Esophagus (tissue), 2 donors: ENCODE measurements around the gene PDXK. TPM values are rescaled to one million over a fixed set of nuclear protein-coding genes. Genes with fewer than 3 reads are reported as not detected.

ENCODE experiments used
- H3K27ac ChIP-seq, 2 donors: one replicate each; pipeline ENCODE4 v1.5.1; 2013; ENCODE audit warnings: low read depth in 2 of 2, mild to moderate bottlenecking in 2 of 2, inconsistent platforms in 1 of 2, low read length in 1 of 2, moderate library complexity in 1 of 2
- H3K27me3 ChIP-seq, 2 donors: one replicate each; pipeline ENCODE4 v1.6.1; 2013; ENCODE audit warnings: low read length in 2 of 2, control low read depth in 1 of 2, mild to moderate bottlenecking in 1 of 2; ENCODE audit not compliant: insufficient read depth in 2 of 2, control insufficient read depth in 1 of 2
- H3K36me3 ChIP-seq, 2 donors: one replicate each; pipeline ENCODE4 v1.6.1; 2013; ENCODE audit warnings: low read length in 1 of 2; ENCODE audit not compliant: control insufficient read depth in 2 of 2, insufficient read depth in 2 of 2
- H3K4me1 ChIP-seq, 2 donors: one replicate each; pipeline ENCODE4 v1.6.1; 2013; ENCODE audit warnings: low read length in 1 of 2; ENCODE audit not compliant: control insufficient read depth in 2 of 2, insufficient read depth in 2 of 2
- H3K4me3 ChIP-seq, 2 donors: one replicate each; pipeline ENCODE4 v1.5.1; 2013; ENCODE audit warnings: low read length in 2 of 2, mild to moderate bottlenecking in 2 of 2, low read depth in 1 of 2, moderate library complexity in 1 of 2
- H3K9me3 ChIP-seq, 2 donors: one replicate each; pipeline ENCODE4 v1.6.1; 2013; ENCODE audit warnings: mild to moderate bottlenecking in 2 of 2, low read depth in 1 of 2, low read length in 1 of 2, moderate library complexity in 1 of 2; ENCODE audit not compliant: control insufficient read depth in 2 of 2, insufficient read depth in 1 of 2
- WGBS, 2 donors: extraction: QIAGEN DNeasy Blood & Tissue Kit; methylation state at CpG; one replicate each; pipeline ENCODE4 v1.1.7; 2013; 5-methylcytosine and 5-hydroxymethylcytosine counted together
- polyA plus RNA-seq, 2 donors: library from polyadenylated mRNA; stranded (reverse); fragments of 200-250 nt; gene quantifications; one replicate each; pipeline ENCODE4 v1.2.3, GENCODE V29; 2013
- donor health status: healthy with polysubstance abuse.
- donor health status: Bipolar disorder and iron deficiency.

Gene PDXK
- polyA plus RNA-seq, 2 donors, result 54.7 to 73.4 TPM

DNA sequence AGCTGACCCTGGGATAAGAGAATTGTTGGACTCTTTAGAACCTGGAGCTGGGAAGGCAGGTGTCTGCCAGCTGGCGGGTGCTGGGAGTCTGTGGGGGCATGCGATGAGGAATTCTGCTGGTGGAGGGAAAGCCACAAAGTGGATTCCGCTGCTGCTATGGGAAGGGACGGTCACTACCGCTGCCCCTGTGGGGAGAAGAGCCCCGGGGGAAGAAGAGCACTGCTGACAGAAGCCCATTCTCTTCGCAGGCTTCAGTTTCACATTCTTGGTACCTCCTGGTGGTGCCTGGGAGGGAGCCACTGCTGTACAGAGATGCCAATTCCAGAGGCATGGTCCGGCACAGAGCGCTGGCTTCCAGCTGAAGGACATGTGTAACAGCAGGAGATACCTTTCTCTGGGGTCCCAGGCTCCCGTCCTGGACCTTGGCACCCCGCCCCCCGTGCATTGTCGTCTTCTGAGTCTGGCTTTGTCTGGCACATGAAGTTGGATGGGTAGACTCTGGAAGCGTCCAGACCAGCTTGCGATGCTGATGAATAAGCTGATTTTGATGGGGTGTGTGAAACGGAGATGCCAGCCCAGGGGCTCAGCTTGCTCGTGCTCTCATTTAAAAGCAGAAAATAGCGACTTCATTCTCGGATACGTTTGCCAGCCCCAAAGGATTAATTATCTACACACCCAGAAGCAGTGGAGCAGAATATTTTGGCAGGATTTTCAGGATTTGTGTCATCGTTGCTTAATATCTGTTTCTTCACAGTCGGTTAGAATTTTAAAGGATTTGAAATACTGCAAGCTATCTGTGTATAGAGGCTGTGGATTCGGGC is 13.2 kb downstream of the PDXK start:
- peak overlapping the region; percentile 61 to 85 for H3K27ac ChIP-seq
- H3K9me3 ChIP-seq, result no peaks in the 10 kb centered on the region
- no peak overlapping the region for H3K4me3 ChIP-seq
- 45 to 49% methylated on average over 23 of the region's 23 CpGs for WGBS, 2 donors
- H3K4me1 ChIP-seq, result peaks cover 16 to 46% of the 10 kb centered on the region in 2 donors
- no peaks in the 10 kb centered on the region for H3K27me3 ChIP-seq
- H3K36me3 ChIP-seq, result peaks cover 0 to 13% of the 10 kb centered on the region in 2 donors

DNA sequence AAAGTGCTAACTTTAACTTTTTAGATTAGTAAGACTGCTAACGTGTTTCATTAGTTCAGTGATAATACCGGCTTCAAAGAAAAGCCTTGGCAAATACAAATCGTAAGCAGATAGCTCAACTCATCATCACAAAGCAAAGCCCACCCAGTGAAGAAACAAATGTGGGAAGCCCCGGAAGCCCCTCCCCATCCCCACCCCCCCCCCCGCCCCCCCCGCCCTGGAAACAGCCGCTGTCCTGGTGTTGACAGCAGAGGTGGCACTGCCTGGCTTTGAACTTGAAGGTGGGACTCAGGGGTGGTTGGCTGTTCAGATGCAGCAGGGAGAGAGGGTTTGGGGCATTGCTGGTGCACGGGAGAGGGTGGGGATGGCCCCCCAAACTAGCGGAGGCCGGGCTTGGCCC is 14.1 kb downstream of the PDXK start:
- peaks cover 7 to 36% of the 10 kb centered on the region in 2 donors for H3K4me1 ChIP-seq

DNA sequence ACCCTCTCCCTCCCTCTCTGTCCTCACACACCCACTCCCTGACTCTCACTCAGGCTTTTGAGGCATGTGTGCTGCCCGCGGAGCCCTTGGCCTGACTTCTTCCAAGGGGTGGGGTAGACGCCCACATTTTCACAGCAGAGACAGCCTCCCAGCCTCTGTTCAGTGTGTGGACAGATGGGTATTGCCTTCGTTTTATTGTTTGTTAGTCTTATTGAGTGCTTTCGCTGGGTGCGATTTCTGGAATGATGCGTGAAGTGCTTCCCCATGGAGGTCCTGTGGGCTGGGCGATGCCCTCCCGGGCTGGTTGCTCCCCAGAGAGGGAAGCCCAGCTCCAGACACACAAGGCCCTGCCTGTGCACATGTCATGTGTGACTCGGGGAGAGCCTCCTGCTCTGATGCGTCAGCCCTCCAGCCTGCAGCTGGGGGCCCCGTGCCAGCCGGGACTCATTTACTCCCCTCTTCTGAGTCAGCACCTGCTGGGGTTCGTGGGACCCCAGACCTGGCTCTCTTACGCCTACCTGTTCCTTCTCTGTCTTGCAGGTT is 14.7 kb downstream of the PDXK start:
- Histone ChIP-seq H3K4me1 (peaks cover 7 to 31% of the 10 kb centered on the region in 2 donors), H3K4me3 (no peak overlapping the region), H3K9me3 (no peaks in the 10 kb centered on the region), H3K27ac (peak overlapping the region; percentile 84 to 88), H3K36me3 (peaks cover 0 to 26% of the 10 kb centered on the region in 2 donors), H3K27me3 (no peaks in the 10 kb centered on the region)
- WGBS, 2 donors, result 44 to 60% methylated on average over 15 of the region's 15 CpGs

More for the DNA sequence above, 14.1 kb downstream of the PDXK start:
- peak overlapping the region; percentile 84 to 88 for H3K27ac ChIP-seq
- H3K9me3 ChIP-seq, result no peaks in the 10 kb centered on the region
- peaks cover 0 to 23% of the 10 kb centered on the region in 2 donors for H3K36me3 ChIP-seq
- no peak overlapping the region for H3K4me3 ChIP-seq
- 48 to 51% methylated on average over 10 of the region's 10 CpGs for WGBS, 2 donors
- no peaks in the 10 kb centered on the region for H3K27me3 ChIP-seq

DNA sequence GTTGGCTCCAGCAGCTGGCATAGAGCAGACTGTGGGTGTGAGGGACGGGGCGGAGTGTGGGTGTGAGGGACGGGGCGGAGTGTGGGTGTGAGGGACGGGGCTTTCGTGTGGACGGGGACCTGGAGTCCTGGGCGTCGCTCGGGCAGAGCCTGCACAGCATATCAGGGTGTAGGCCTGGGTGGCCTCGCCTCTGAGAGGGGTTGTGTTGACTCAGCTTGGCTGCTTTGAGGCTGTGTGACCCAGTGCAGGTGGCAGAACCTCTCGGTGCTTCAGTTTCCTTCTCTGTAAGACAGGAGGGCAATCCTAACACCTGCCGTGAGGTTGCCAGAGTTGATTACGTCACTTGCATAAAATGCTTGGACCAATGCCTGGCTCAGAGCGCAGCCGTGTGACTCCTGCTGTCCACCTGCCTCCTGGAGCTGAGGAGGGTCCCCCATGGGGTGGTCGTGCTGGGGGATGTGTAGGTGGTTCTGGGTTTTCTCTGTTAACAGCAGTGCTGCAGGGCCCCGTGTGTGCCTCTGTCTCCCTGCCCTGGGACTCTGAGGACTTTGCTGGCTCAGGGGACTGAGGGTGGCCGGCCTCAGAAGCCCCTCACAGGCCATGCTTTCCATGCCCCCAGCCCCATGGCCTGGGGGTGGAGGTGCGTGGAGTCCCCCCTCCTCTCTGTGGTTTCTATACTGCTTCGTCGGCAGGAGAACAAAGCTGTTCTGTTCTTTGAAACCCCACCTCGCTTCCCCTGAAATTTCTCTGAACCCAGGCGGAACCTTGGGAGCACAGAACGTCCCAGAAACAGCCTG is 15.4 kb downstream of the PDXK start:
- H3K27me3 ChIP-seq, result no peaks in the 10 kb centered on the region
- 55 to 61% methylated on average over 24 to 25 of the region's 25 CpGs for WGBS, 2 donors
- no peaks in the 10 kb centered on the region for H3K9me3 ChIP-seq
- H3K4me1 ChIP-seq, result peaks cover 5 to 25% of the 10 kb centered on the region in 2 donors
- no peak overlapping the region for H3K4me3 ChIP-seq
- H3K36me3 ChIP-seq, result peaks cover 0 to 26% of the 10 kb centered on the region in 2 donors
- H3K27ac ChIP-seq, result peak overlapping the region; percentile 84 to 88

DNA sequence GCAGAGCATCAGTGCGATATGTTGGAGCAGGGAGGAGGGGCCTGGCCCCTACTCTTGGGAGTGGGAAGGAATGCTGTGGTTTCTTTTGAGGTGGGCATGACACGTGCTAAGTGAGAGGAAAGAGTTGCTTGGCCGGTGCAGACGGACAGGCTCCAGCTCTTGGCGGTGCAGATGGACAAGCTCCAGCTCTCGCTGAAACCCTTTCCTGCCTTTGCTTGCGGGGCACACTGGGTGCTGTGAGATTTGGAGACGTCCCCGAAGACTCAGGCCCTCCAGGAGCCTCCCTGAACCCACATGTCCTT is 15.9 kb downstream of the PDXK start:
- peak overlapping the region in 1 of 2 donors; percentile 88 for H3K27ac ChIP-seq
- WGBS, 2 donors, result 65 to 75% methylated on average over 9 of the region's 9 CpGs
- H3K9me3 ChIP-seq, result no peaks in the 10 kb centered on the region
- H3K4me3 ChIP-seq, result no peak overlapping the region
- peaks cover 0 to 26% of the 10 kb centered on the region in 2 donors for H3K36me3 ChIP-seq
- H3K4me1 ChIP-seq, result peaks cover 5 to 25% of the 10 kb centered on the region in 2 donors
- no peaks in the 10 kb centered on the region for H3K27me3 ChIP-seq

DNA sequence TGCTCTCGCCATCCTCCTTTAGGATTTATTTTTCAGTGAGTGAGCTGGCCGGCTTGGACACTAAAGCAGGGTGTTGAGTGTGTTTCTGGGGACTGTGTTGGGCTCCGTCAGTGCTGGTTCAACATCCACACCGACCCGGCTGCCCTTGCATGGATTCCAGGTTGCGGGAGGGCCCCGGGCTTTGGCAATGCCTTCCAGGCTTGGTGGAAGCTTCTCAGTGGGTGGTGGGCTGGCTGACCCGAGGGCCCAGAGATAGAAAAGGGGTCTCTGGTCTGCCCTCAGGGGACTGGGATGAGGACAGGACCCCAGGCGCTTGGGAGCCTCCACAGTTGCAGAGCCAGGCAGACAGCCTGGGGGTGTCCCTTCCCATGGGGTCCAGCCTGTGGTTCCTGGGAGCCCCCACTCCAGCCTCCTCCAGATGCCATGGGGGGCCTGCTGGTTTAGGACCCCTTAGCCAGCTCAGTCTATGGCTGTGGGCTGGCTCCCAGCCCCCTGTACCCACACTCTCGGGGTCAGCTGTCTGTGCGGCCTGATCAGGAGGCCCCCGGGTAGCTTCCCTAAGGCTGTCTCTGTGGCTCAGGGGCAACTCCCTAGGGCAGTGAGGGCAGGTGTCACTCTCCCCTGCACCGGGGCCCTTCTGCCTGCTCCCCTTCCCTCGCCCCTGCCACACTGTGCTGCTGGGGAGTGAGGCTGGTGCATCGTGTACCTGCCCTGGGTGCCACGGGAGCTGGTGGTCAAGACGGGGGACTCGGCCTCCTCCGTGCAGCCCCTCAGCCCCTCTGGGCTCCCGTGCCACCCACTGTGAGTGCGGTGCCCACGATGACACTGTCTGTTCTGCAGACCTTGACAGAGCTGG is 16.5 kb downstream of the PDXK start:
- no peak overlapping the region for H3K4me3 ChIP-seq
- peak overlapping the region in 1 of 2 donors; percentile 88 for H3K27ac ChIP-seq
- H3K9me3 ChIP-seq, result no peaks in the 10 kb centered on the region
- H3K4me1 ChIP-seq, result peaks cover 5 to 29% of the 10 kb centered on the region in 2 donors
- no peaks in the 10 kb centered on the region for H3K27me3 ChIP-seq
- H3K36me3 ChIP-seq, result peaks cover 0 to 26% of the 10 kb centered on the region in 2 donors
- 90 to 92% methylated on average over 22 of the region's 22 CpGs for WGBS, 2 donors

DNA sequence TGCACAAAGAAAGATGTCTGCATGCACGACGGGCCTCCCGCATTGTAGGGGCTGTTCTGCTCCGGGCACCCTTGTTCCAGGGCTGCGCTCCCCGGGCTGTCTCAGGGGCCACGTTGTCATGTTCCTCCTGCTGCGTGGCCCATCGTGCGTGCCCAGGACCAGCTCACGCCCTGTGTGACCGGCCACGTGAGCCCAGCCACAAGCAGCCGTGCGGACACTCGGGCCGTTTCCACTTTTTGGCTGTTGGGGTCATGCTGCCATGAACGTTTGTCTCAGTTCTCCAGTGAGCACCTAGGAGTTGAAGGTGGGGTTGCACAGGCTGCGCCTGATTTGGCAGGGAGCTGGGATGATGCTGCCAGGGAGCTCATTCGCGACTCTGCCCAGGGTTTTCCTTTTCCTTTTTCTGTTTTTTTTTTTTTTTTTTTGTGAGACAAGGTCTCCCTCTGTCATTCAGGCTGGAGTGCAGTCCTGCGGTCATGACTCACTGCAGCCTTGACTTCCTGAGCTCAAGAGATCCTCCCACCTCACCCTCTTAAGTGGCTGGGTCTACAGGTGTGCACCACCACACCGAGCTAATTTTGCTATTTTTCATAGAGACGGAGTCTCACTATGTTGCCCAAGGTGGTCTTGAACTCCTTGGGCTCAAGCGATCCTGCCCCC is 17.4 kb downstream of the PDXK start:
- H3K27ac ChIP-seq, result no peak overlapping the region
- H3K27me3 ChIP-seq, result no peaks in the 10 kb centered on the region
- H3K4me1 ChIP-seq, result peaks cover 4 to 30% of the 10 kb centered on the region in 2 donors
- H3K36me3 ChIP-seq, result peaks cover 0 to 27% of the 10 kb centered on the region in 2 donors
- 92 to 93% methylated on average over 25 of the region's 25 CpGs for WGBS, 2 donors
- no peaks in the 10 kb centered on the region for H3K9me3 ChIP-seq
- H3K4me3 ChIP-seq, result no peak overlapping the region

DNA sequence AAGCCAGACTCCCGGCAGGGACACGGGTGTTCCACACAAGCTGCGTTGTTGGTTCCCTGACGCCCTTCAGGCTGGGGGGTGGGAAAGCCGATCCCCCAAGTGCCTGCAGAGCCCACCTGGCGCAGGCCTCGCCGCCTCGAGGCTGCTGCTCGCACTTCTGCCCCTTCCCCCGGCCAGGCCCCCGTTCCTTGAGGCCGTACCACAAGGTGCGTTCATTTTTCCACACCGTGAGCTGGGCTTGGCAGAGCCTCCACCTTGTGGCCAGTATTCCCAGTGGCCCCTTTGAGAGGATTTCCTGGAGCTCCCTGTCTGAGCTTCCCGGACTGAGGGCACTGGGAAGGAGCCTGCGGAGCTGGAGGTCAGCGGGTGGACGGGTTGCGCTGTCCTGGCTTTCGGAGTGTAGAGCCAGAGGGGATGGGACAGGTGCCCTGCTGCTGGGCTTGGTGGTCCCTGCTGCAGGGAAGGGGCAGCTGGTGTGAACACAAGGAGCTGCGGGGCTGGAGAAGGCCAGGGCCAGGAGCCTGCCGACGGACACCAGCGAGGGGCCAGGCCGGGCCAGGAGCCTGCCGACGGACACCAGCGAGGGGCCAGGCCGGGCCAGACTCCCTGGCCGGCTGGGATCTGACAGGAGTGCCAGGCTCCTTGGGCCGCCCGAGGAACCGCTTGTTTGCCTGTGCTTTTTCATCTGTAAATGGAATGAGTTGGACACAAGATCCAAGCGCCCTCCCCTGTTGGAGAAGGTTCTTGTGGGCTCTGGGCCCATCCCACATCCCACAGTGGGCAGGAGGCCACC is 18.4 kb downstream of the PDXK start:
- Histone ChIP-seq H3K4me3 (no peak overlapping the region), H3K4me1 (peaks cover 0 to 21% of the 10 kb centered on the region in 2 donors), H3K27me3 (no peaks in the 10 kb centered on the region), H3K36me3 (peaks cover 0 to 32% of the 10 kb centered on the region in 2 donors), H3K9me3 (no peaks in the 10 kb centered on the region), H3K27ac (no peak overlapping the region)
- 92 to 94% methylated on average over 35 of the region's 35 CpGs for WGBS, 2 donors
